Parathyroid adenoma (tissue), 2 donors: ENCODE data around the gene UGT1A9.
"Not testable (repeated sequence)": the region's sequence is repeated elsewhere in the genome, so short reads cannot be mapped to it uniquely, and the experiment has no call there.

ENCODE experiments used
- H2AFZ ChIP-seq: fragments of 300-600 bp; sonication (generic); one replicate; pipeline ENCODE4 v1.7.0; 2017; ENCODE audit warnings: antibody characterized with exemption, mild to moderate bottlenecking
- H3K27ac ChIP-seq: fragments of 300-600 bp; sonication (generic); one replicate; pipeline ENCODE4 v1.7.0; 2017
- H3K27me3 ChIP-seq: fragments of 300-600 bp; sonication (generic); one replicate; pipeline ENCODE4 v1.7.0; 2017; ENCODE audit warnings: low read length; ENCODE audit not compliant: control insufficient read depth, insufficient read depth
- H3K36me3 ChIP-seq: fragments of 300-600 bp; sonication (generic); one replicate; pipeline ENCODE4 v1.7.0; 2017; ENCODE audit warnings: low read length; ENCODE audit not compliant: control insufficient read depth, insufficient read depth
- H3K4me1 ChIP-seq: fragments of 300-600 bp; sonication (generic); one replicate; pipeline ENCODE4 v1.7.0; 2017; ENCODE audit warnings: control low read depth
- H3K4me2 ChIP-seq: fragments of 300-600 bp; sonication (generic); one replicate; pipeline ENCODE4 v1.7.0; 2017; ENCODE audit warnings: low read length
- H3K4me3 ChIP-seq: fragments of 300-600 bp; sonication (generic); one replicate; pipeline ENCODE4 v1.7.0; 2017; ENCODE audit warnings: low read depth, low read length
- H3K79me2 ChIP-seq: fragments of 300-600 bp; sonication (generic); one replicate; pipeline ENCODE4 v1.7.0; 2017; ENCODE audit warnings: control low read depth
- H3K9ac ChIP-seq: fragments of 300-600 bp; sonication (generic); one replicate; pipeline ENCODE4 v1.7.0; 2017; ENCODE audit warnings: mild to moderate bottlenecking
- H3K9me3 ChIP-seq: fragments of 300-600 bp; sonication (generic); one replicate; pipeline ENCODE4 v1.7.0; 2017; ENCODE audit warnings: low read length; ENCODE audit not compliant: control insufficient read depth
- CTCF ChIP-seq: fragments of 300-600 bp; sonication (generic); IDR thresholded peaks from one replicate; pipeline ENCODE4 v1.7.0; 2017; ENCODE audit warnings: antibody characterized with exemption, mild to moderate bottlenecking
- donor health status: primary hyperparathyroidism.

The UGT1A9 gene

GRCh38 chr2:233740870-233741269 is 69.2 kb downstream of the UGT1A9 start:
- no peaks in the 10 kb centered on the region for H3K27me3 ChIP-seq
- TF ChIP-seq CTCF: no peak

GRCh38 chr2:233743464-233744259 is 72.0 kb downstream of the UGT1A9 start:
- Histone ChIP-seq H3K27me3 (no peaks in the 10 kb centered on the region), H3K9ac (no peak overlapping the region), H3K79me2 (no peaks in the 10 kb centered on the region), H3K9me3 (no peaks in the 10 kb centered on the region), H3K4me2 (no peak overlapping the region), H3K4me3 (no peak overlapping the region), H3K27ac (no peak overlapping the region), H3K36me3 (no peaks in the 10 kb centered on the region), H2AFZ (no peak overlapping the region), H3K4me1 (no peaks in the 10 kb centered on the region)
- TF ChIP-seq CTCF: no peak

More at GRCh38 chr2:233740870-233741269, 69.2 kb downstream of the UGT1A9 start:
- H2AFZ ChIP-seq: no peak overlapping the region
- no peaks in the 10 kb centered on the region for H3K79me2 ChIP-seq
- H3K4me3 ChIP-seq: no peak overlapping the region
- no peak overlapping the region for H3K9ac ChIP-seq
- no peak overlapping the region for H3K4me2 ChIP-seq
- H3K9me3 ChIP-seq: no peaks in the 10 kb centered on the region
- H3K27ac ChIP-seq: no peak overlapping the region
- no peaks in the 10 kb centered on the region for H3K36me3 ChIP-seq
- no peaks in the 10 kb centered on the region for H3K4me1 ChIP-seq

- H2AFZ ChIP-seq: no peak overlapping the region
- H3K4me1 ChIP-seq: no peaks in the 10 kb centered on the region
- no peak for TF ChIP-seq CTCF
- no peaks in the 10 kb centered on the region for H3K9me3 ChIP-seq
- H3K36me3 ChIP-seq: no peaks in the 10 kb centered on the region
- H3K4me2 ChIP-seq: no peak overlapping the region
- H3K27me3 ChIP-seq: no peaks in the 10 kb centered on the region
- H3K27ac ChIP-seq: no peak overlapping the region
- H3K9ac ChIP-seq: no peak overlapping the region
- no peak overlapping the region for H3K4me3 ChIP-seq
- H3K79me2 ChIP-seq: no peaks in the 10 kb centered on the region
These were observed 73.5 kb downstream of the UGT1A9 start for GRCh38 chr2:233745073-233745755.

- not testable (repeated sequence) for H3K4me3 ChIP-seq
These were observed 74.1 kb downstream of the UGT1A9 start for GRCh38 chr2:233745838-233746237.

GRCh38 chr2:233746475-233747282 is 75.0 kb downstream of the UGT1A9 start:
- Histone ChIP-seq H3K36me3 (no peaks in the 10 kb centered on the region), H3K4me1 (no peaks in the 10 kb centered on the region), H3K27me3 (no peaks in the 10 kb centered on the region), H3K9ac (no peak overlapping the region), H3K79me2 (no peaks in the 10 kb centered on the region), H3K27ac (no peak overlapping the region), H3K4me3 (no peak overlapping the region), H3K9me3 (no peaks in the 10 kb centered on the region), H3K4me2 (no peak overlapping the region), H2AFZ (no peak overlapping the region)
- TF ChIP-seq CTCF: no peak

More at GRCh38 chr2:233745838-233746237, 74.1 kb downstream of the UGT1A9 start:
- not testable (repeated sequence) for H2AFZ ChIP-seq, H3K27me3 ChIP-seq, H3K9me3 ChIP-seq, H3K4me2 ChIP-seq, H3K79me2 ChIP-seq, H3K4me1 ChIP-seq, H3K27ac ChIP-seq, H3K9ac ChIP-seq, H3K36me3 ChIP-seq
